Breast epithelium (tissue), 4 donors: ENCODE results near the gene KLHL3. TPM values are rescaled to one million over a fixed set of nuclear protein-coding genes. Genes with fewer than 3 reads are reported as not detected.

Experiments used
- DNase-seq, 2 donors: peaks; one replicate each; pipeline ENCODE4 v3.0.0-alpha.2; 2019; ENCODE audit warnings: low spot score in 2 of 2
- H3K27ac ChIP-seq, 2 donors: fragments of 200-600 bp; sonication (generic) in 1 of 2; one replicate each; pipeline ENCODE4 v1.5.1; 2016 to 2019; ENCODE audit warnings: mild to moderate bottlenecking in 1 of 2
- H3K27me3 ChIP-seq, 2 donors: fragments of 200-600 bp; sonication (generic) in 1 of 2; one replicate each; pipeline versions ENCODE4 v1.5.1 to v1.6.0; 2017 to 2019; ENCODE audit warnings: control low read depth in 1 of 2, mild to moderate bottlenecking in 1 of 2
- H3K36me3 ChIP-seq: fragments of 200-600 bp; one replicate; pipeline ENCODE4 v1.5.1; 2019
- H3K4me1 ChIP-seq, 2 donors: fragments of 200-600 bp; sonication (generic); one replicate each; pipeline ENCODE4 v1.5.1; 2016 to 2019; ENCODE audit warnings: control low read depth in 1 of 2
- H3K4me3 ChIP-seq, 3 donors: fragments of 200-600 bp; sonication (generic); 1 replicate in 2 of 3; 2 replicates in 1 of 3; pipeline ENCODE4 v1.5.1; 2016 to 2019; ENCODE audit warnings: mild to moderate bottlenecking in 3 of 3, moderate library complexity in 2 of 3
- H3K9me3 ChIP-seq, 2 donors: fragments of 200-600 bp; sonication (generic) in 1 of 2; one replicate each; pipeline ENCODE4 v1.5.1; 2016 to 2019; ENCODE audit warnings: control low read depth in 1 of 2
- POLR2A ChIP-seq: fragments of 450-650 bp; IDR thresholded peaks from one replicate; pipeline ENCODE4 v1.6.1; 2016; ENCODE audit warnings: antibody characterized with exemption, mild to moderate bottlenecking, moderate library complexity
- POLR2AphosphoS5 ChIP-seq, 3 donors: sonication (generic); formaldehyde crosslinking; IDR thresholded peaks; one replicate each; pipeline ENCODE4 v1.6.1; 2017; ENCODE audit warnings: antibody characterized with exemption in 3 of 3
- intact Hi-C: fragments of 100-400 bp; cut with DNase I; formaldehyde crosslinking; loops from one replicate; pipeline ENCODE4 v1.15.1; 2023; ENCODE audit warnings: low total_unique reads
- total RNA-seq, 3 donors: library from RNA; depleted of rRNA; stranded (reverse); fragments of >200 nt; gene quantifications; one replicate each; pipeline ENCODE4 v1.1.0, GENCODE V29; 2016
- TF ChIP-seq, protein P1 (sequence below), 3 donors: fragments of 450-650 bp; IDR thresholded peaks; one replicate each; pipeline ENCODE4 v1.5.1; 2016 to 2017; ENCODE audit warnings: antibody characterized with exemption in 3 of 3, mild to moderate bottlenecking in 3 of 3, moderate library complexity in 3 of 3

KLHL3 gene
- total RNA-seq, 3 donors from 2014 or later = 4.5 to 11.7 (median 4.9) TPM

DNA sequence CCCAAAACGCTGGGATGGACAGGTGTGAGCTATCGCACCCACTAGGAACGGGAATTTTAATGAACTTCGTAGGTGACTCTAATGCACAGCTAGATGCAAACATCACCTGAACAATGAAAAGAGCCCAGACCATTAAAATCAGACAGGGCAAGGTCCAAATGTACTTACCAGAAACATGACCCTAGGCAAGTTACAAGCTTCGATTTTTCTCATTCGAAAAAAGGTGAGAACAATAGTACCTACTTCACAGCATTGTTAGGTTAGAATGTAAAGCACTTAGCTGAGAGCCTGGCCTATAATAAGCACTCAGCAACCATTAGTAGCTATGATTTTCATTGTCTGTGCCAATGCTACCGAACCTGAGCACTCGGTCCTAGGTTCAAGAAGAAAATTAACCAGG is 5.8 kb upstream of the KLHL3 start:
- intact Hi-C loops = no loop called here

DNA sequence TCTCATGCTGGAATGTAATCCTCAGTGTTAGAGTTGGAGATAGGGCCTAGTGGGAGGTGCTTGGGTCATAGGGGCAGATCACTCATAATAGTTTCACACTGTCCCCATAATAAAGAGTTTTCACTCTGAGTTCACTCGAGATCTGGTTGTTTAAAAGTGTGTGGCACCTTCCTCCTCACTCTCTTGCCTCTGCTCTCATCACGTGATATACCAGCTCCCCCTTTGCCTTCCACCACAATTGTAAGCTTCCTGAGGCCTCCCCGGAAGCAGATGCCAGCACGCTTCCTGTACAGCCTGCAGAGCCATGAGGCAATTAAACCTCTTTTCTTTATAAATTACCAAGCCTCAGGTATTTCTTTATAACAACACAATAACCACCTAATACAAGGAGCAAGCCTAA is 3.8 kb upstream of the KLHL3 start:
- no peaks in the 10 kb centered on the region for H3K27me3 ChIP-seq
- no peaks in the 10 kb centered on the region for H3K9me3 ChIP-seq
- H3K27ac ChIP-seq = no peak overlapping the region
- intact Hi-C loops = no loop called here
- no peak overlapping the region for H3K4me3 ChIP-seq
- no peak for DNase-seq
- TF ChIP-seq POLR2AphosphoS5 (IDR thresholded peaks at IDR 0.05) = no peak
- TF ChIP-seq POLR2A = no peak
- TF ChIP-seq, protein P1, sequence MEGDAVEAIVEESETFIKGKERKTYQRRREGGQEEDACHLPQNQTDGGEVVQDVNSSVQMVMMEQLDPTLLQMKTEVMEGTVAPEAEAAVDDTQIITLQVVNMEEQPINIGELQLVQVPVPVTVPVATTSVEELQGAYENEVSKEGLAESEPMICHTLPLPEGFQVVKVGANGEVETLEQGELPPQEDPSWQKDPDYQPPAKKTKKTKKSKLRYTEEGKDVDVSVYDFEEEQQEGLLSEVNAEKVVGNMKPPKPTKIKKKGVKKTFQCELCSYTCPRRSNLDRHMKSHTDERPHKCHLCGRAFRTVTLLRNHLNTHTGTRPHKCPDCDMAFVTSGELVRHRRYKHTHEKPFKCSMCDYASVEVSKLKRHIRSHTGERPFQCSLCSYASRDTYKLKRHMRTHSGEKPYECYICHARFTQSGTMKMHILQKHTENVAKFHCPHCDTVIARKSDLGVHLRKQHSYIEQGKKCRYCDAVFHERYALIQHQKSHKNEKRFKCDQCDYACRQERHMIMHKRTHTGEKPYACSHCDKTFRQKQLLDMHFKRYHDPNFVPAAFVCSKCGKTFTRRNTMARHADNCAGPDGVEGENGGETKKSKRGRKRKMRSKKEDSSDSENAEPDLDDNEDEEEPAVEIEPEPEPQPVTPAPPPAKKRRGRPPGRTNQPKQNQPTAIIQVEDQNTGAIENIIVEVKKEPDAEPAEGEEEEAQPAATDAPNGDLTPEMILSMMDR (IDR thresholded peaks at IDR 0.05) = no peak
- H3K4me1 ChIP-seq = no peaks in the 10 kb centered on the region
- no peaks in the 10 kb centered on the region for H3K36me3 ChIP-seq

More for the DNA sequence above, 5.8 kb upstream of the KLHL3 start:
- Histone ChIP-seq H3K4me3 (no peak overlapping the region), H3K27me3 (no peaks in the 10 kb centered on the region), H3K9me3 (no peaks in the 10 kb centered on the region), H3K36me3 (no peaks in the 10 kb centered on the region), H3K27ac (no peak overlapping the region), H3K4me1 (no peaks in the 10 kb centered on the region)
- TF ChIP-seq, protein P1 (IDR thresholded peaks at IDR 0.05) = no peak
- TF ChIP-seq POLR2AphosphoS5 (IDR thresholded peaks at IDR 0.05) (no peak), POLR2A (no peak)
- DNase-seq = no peak

DNA sequence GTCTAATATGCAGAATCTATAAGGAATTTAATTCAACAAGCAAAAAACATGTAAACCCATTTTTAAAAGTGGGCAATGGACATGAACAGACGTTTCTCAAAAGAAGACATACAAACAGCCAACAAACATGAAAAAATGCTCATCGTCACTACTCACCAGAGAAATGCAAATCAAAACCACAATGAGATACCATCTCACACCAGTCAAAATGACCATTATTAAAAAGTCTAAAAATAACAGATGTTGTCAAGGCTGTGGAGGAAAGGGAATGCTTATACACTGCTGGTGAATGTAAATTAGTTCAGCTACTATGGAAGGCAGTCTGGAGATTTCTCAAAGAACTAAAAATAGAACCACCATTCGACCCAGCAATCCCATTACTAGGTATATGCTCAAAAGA is 3.1 kb upstream of the KLHL3 start:
- DNase-seq = no peak
- no peaks in the 10 kb centered on the region for H3K36me3 ChIP-seq
- H3K4me3 ChIP-seq = no peak overlapping the region
- no peak for TF ChIP-seq POLR2AphosphoS5 (IDR thresholded peaks at IDR 0.05)
- TF ChIP-seq POLR2A = no peak
- TF ChIP-seq, protein P1 (IDR thresholded peaks at IDR 0.05) = no peak
- H3K9me3 ChIP-seq = no peaks in the 10 kb centered on the region
- H3K27ac ChIP-seq = no peak overlapping the region
- intact Hi-C loops = no loop called here
- H3K27me3 ChIP-seq = no peaks in the 10 kb centered on the region
- no peaks in the 10 kb centered on the region for H3K4me1 ChIP-seq

DNA sequence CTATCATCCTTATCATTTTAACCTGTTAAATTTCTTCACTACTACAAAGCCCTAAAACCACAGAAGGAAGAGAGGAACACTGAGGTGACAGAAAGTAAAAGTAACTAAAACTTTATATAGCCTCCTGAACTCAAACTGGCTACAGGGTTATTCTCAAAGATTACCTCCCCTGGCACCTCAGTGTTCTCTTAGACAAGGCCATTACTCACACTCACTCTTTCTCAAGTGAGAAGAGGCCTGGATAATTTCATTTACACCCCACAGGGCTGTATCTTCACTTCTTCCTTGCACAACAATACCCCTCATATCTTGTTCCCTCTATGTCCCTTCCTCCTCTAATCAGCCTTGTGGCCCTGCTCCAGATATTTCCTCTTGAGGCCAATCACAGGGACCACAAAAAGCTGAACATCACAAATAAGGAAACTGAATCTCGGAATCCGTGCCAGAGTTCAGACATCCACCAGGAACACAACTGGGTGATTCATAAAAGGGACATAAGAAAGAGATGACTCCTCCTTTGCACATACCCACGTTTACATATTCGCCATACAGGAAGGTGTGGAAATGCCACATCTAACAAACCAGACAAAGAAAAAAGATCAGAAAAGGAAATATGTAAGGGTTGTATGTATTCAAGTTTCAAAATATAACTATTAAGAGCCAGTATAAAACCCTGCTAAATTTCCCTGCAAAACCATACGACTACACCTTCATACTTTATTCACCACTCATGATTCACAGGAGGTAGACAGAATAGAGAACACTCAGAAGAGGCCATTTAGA is 1.7 kb upstream of the KLHL3 start:
- Histone ChIP-seq H3K4me1 (no peaks in the 10 kb centered on the region), H3K27me3 (no peaks in the 10 kb centered on the region), H3K27ac (no peak overlapping the region), H3K36me3 (no peaks in the 10 kb centered on the region), H3K9me3 (no peaks in the 10 kb centered on the region), H3K4me3 (no peak overlapping the region)
- DNase-seq = no peak
- no peak for TF ChIP-seq POLR2AphosphoS5 (IDR thresholded peaks at IDR 0.05)
- TF ChIP-seq, protein P1 (IDR thresholded peaks at IDR 0.05) = no peak
- TF ChIP-seq POLR2A = no peak
- intact Hi-C loops = no loop called here

DNA sequence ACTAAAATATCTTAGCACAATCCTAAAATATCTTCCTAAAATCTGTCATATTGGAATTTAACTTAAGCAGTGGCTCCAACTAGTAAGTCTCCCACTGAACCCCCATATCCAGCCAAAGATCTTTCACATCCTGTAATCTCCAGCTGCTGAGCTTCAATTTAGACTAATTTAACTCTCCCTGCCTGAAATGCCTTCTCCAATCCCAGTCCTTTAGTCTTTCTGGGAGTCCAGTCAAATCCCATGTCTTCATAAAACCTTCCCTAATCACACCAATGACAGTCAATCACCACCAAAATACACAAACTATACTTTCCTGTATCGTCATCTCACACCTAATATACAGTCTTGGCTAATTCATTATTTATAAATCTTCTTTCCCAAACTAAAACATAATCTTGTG is 607 bp upstream of the KLHL3 start:
- no peak for DNase-seq
- TF ChIP-seq, protein P1 (IDR thresholded peaks at IDR 0.05) = no peak
- TF ChIP-seq POLR2A (no peak), POLR2AphosphoS5 (IDR thresholded peaks at IDR 0.05) (no peak)
- H3K36me3 ChIP-seq = no peaks in the 10 kb centered on the region
- H3K27ac ChIP-seq = peak overlapping the region in 1 of 2 donors; percentile 36
- no peaks in the 10 kb centered on the region for H3K4me1 ChIP-seq
- H3K4me3 ChIP-seq = no peak overlapping the region
- H3K27me3 ChIP-seq = no peaks in the 10 kb centered on the region
- H3K9me3 ChIP-seq = no peaks in the 10 kb centered on the region
- intact Hi-C loops = no loop called here
